ENCODE measurements around the gene MROH9. TPM values are rescaled to one million over a fixed set of nuclear protein-coding genes. Genes with fewer than 3 reads are reported as not detected.

Gene MROH9
- total RNA-seq, 1 experiment from 2014 or later: not detected

DNA sequence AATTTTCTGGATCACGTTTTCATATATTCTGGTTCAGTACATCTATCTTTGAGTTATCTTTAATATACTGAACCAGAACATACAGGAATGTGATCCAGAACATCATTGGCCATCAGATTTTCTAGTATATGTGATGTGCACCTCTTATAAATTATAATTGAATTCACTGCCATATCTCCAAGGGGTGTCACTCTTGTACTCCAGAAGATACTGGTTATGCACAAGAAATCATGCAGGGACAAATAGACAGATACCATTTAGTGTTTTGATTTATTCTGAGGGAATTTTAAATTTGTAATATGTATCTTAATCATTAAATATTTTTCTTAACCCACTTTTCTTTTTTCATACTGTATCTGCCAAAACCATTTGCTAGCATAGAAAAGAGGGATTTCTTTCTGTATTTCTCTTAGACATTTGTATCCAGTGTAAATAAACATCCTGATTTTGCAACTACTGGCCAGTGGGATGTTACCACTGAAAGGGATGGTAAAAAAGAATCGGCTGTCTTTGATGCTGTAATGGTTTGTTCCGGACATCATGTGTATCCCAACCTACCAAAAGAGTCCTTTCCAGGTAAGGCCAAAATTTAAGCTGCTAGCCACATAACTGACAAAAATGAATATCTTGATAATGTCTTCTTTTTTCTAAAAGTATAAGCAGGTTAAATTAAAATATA, 172.1 kb downstream of the MROH9 start:
- ATAC-seq: no peak
- ChIA-PET CTCF (no interaction called here), POLR2A (no interaction called here)
- Histone ChIP-seq H3K27ac (ENCODE audit: low read length) (no peak overlapping the region), H3K27me3 (ENCODE audit: control insufficient read depth, insufficient read depth, low read length) (no peaks in the 10 kb centered on the region), H3K36me3 (ENCODE audit: control insufficient read depth, insufficient read depth, low read length) (no peaks in the 10 kb centered on the region), H3K9me3 (ENCODE audit: control insufficient read depth, insufficient read depth, low read depth, low read length) (no peaks in the 10 kb centered on the region), H3K4me3 (ENCODE audit: low read depth in 2 of 2, low read length in 2 of 2) (no peak overlapping the region), H3K4me1 (ENCODE audit: control insufficient read depth, insufficient read depth, low read length) (no peaks in the 10 kb centered on the region)
- in situ Hi-C loops (cut with HindIII; ENCODE audit: low pct_unique_long_range_greater_than_20kb, low sequenced_read_pairs) (no loop called here), intact Hi-C loops (cut with micrococcal nuclease; ENCODE audit: unreplicated experiment) (no loop called here)
- no peak for DNase-seq (ENCODE audit: low read depth, low spot score)
- BruUV-seq (replicated peaks): no TSS peak
- TF ChIP-seq POLR2AphosphoS5 (IDR thresholded peaks at IDR 0.05; ENCODE audit: low read depth, low read length): no peak
- no peak for TF ChIP-seq TCF7L2 (IDR thresholded peaks at IDR 0.05; ENCODE audit: low read depth, low read length)
- TF ChIP-seq, protein P1, sequence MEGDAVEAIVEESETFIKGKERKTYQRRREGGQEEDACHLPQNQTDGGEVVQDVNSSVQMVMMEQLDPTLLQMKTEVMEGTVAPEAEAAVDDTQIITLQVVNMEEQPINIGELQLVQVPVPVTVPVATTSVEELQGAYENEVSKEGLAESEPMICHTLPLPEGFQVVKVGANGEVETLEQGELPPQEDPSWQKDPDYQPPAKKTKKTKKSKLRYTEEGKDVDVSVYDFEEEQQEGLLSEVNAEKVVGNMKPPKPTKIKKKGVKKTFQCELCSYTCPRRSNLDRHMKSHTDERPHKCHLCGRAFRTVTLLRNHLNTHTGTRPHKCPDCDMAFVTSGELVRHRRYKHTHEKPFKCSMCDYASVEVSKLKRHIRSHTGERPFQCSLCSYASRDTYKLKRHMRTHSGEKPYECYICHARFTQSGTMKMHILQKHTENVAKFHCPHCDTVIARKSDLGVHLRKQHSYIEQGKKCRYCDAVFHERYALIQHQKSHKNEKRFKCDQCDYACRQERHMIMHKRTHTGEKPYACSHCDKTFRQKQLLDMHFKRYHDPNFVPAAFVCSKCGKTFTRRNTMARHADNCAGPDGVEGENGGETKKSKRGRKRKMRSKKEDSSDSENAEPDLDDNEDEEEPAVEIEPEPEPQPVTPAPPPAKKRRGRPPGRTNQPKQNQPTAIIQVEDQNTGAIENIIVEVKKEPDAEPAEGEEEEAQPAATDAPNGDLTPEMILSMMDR (IDR thresholded peaks at IDR 0.05): no peak
- TF ChIP-seq, protein P2, sequence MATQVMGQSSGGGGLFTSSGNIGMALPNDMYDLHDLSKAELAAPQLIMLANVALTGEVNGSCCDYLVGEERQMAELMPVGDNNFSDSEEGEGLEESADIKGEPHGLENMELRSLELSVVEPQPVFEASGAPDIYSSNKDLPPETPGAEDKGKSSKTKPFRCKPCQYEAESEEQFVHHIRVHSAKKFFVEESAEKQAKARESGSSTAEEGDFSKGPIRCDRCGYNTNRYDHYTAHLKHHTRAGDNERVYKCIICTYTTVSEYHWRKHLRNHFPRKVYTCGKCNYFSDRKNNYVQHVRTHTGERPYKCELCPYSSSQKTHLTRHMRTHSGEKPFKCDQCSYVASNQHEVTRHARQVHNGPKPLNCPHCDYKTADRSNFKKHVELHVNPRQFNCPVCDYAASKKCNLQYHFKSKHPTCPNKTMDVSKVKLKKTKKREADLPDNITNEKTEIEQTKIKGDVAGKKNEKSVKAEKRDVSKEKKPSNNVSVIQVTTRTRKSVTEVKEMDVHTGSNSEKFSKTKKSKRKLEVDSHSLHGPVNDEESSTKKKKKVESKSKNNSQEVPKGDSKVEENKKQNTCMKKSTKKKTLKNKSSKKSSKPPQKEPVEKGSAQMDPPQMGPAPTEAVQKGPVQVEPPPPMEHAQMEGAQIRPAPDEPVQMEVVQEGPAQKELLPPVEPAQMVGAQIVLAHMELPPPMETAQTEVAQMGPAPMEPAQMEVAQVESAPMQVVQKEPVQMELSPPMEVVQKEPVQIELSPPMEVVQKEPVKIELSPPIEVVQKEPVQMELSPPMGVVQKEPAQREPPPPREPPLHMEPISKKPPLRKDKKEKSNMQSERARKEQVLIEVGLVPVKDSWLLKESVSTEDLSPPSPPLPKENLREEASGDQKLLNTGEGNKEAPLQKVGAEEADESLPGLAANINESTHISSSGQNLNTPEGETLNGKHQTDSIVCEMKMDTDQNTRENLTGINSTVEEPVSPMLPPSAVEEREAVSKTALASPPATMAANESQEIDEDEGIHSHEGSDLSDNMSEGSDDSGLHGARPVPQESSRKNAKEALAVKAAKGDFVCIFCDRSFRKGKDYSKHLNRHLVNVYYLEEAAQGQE (IDR thresholded peaks at IDR 0.05; ENCODE audit: insufficient read depth in 1 of 2, low read depth in 2 of 2, low read length in 1 of 2): no peak
- TF ChIP-seq SIN3A (IDR thresholded peaks at IDR 0.05; ENCODE audit: borderline replicate concordance, insufficient read depth, low read depth, low read length): no peak

DNA sequence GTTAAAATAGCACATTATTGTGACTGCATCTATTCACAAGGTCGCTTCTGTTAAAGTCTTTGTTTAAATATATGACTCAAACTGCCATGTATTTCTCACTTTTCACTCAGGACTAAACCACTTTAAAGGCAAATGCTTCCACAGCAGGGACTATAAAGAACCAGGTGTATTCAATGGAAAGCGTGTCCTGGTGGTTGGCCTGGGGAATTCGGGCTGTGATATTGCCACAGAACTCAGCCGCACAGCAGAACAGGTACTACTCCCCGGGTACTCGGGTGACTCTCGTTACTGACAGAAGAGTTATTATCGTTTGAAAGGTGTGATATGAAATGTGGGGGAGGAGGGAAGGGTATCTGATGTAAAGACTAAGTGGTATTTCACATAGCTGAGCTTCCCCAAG, 172.6 kb downstream of the MROH9 start:
- Histone ChIP-seq H3K27ac (ENCODE audit: low read length) (no peak overlapping the region), H3K4me3 (ENCODE audit: low read depth in 2 of 2, low read length in 2 of 2) (no peak overlapping the region), H3K27me3 (ENCODE audit: control insufficient read depth, insufficient read depth, low read length) (no peaks in the 10 kb centered on the region), H3K4me1 (ENCODE audit: control insufficient read depth, insufficient read depth, low read length) (no peaks in the 10 kb centered on the region), H3K36me3 (ENCODE audit: control insufficient read depth, insufficient read depth, low read length) (no peaks in the 10 kb centered on the region), H3K9me3 (ENCODE audit: control insufficient read depth, insufficient read depth, low read depth, low read length) (no peaks in the 10 kb centered on the region)
- ChIA-PET CTCF (no interaction called here), POLR2A (no interaction called here)
- in situ Hi-C loops (cut with HindIII; ENCODE audit: low pct_unique_long_range_greater_than_20kb, low sequenced_read_pairs): no loop called here
- TF ChIP-seq TCF7L2 (IDR thresholded peaks at IDR 0.05; ENCODE audit: low read depth, low read length): no peak
- TF ChIP-seq, protein P1 (IDR thresholded peaks at IDR 0.05): no peak
- TF ChIP-seq, protein P2 (IDR thresholded peaks at IDR 0.05; ENCODE audit: insufficient read depth in 1 of 2, low read depth in 2 of 2, low read length in 1 of 2): no peak
- TF ChIP-seq POLR2AphosphoS5 (IDR thresholded peaks at IDR 0.05; ENCODE audit: low read depth, low read length): no peak
- TF ChIP-seq SIN3A (IDR thresholded peaks at IDR 0.05; ENCODE audit: borderline replicate concordance, insufficient read depth, low read depth, low read length): no peak
- ATAC-seq: no peak
- DNase-seq (ENCODE audit: low read depth, low spot score): no peak
- intact Hi-C loops (cut with micrococcal nuclease; ENCODE audit: unreplicated experiment): no loop called here
- no TSS peak for BruUV-seq (replicated peaks)

All from Panc1 (cell line).